Gastroesophageal sphincter (tissue), 4 donors: ENCODE results near the gene TK2. TPM values are rescaled to one million over a fixed set of nuclear protein-coding genes. Genes with fewer than 3 reads are reported as not detected.

Source experiments
- ATAC-seq: fragments of 150-250 bp; one replicate; pipeline ENCODE4 v1.9.1; 2016; ENCODE audit warnings: mild to moderate bottlenecking, moderate library complexity
- H3K27ac ChIP-seq, 4 donors: fragments of 200-600 bp; sonication (generic) in 3 of 4; 1 replicate in 3 of 4; 2 replicates in 1 of 4; pipeline ENCODE4 v1.5.1; 2016 to 2019
- H3K27me3 ChIP-seq: fragments of 200-600 bp; sonication (generic); one replicate; pipeline ENCODE4 v1.5.1; 2019
- H3K36me3 ChIP-seq, 2 donors: fragments of 200-600 bp; sonication (generic); one replicate each; pipeline ENCODE4 v1.5.1; 2019; ENCODE audit warnings: control low read depth in 1 of 2
- H3K4me1 ChIP-seq, 3 donors: fragments of 200-600 bp; sonication (generic); 1 replicate in 2 of 3; 2 replicates in 1 of 3; pipeline ENCODE4 v1.5.1; 2016 to 2019; ENCODE audit warnings: control low read depth in 2 of 3
- H3K4me3 ChIP-seq, 2 donors: fragments of 200-600 bp; sonication (generic); one replicate each; pipeline ENCODE4 v1.5.1; 2019; ENCODE audit warnings: mild to moderate bottlenecking in 1 of 2, moderate library complexity in 1 of 2
- H3K9me3 ChIP-seq, 3 donors: fragments of 200-600 bp; sonication (generic); one replicate each; pipeline ENCODE4 v1.5.1; 2017 to 2019; ENCODE audit warnings: control low read depth in 2 of 3
- EP300 ChIP-seq: sonication (generic); formaldehyde crosslinking; IDR thresholded peaks from one replicate; pipeline ENCODE4 v1.6.1; 2017; ENCODE audit warnings: antibody characterized with exemption, mild to moderate bottlenecking
- POLR2A ChIP-seq, 2 donors: fragments of 450-650 bp; IDR thresholded peaks; one replicate each; pipeline ENCODE4 v1.6.1; 2017; ENCODE audit warnings: antibody characterized with exemption in 2 of 2, mild to moderate bottlenecking in 2 of 2, moderate library complexity in 1 of 2
- POLR2AphosphoS5 ChIP-seq: sonication (generic); formaldehyde crosslinking; IDR thresholded peaks from one replicate; pipeline ENCODE4 v1.6.1; 2017; ENCODE audit warnings: antibody characterized with exemption
- WGBS, 2 donors: methylation state at CpG; one replicate each; pipeline ENCODE4 v1.1.5; 2018; ENCODE audit warnings: low coverage in 1 of 2; 5-methylcytosine and 5-hydroxymethylcytosine counted together
- small RNA-seq, 4 donors: library from RNA; depleted of rRNA; stranded (forward); fragments of <200 nt; gene quantifications; one replicate each; pipeline ENCODE3, GENCODE V24; 2016
- total RNA-seq, 4 donors: library from RNA; depleted of rRNA; stranded (reverse); fragments of >200 nt; gene quantifications; one replicate each; pipeline ENCODE4 v1.1.0, GENCODE V29; 2016
- TF ChIP-seq, protein P1 (sequence below), 4 experiments: fragments of 200-600 bp in 2 of 4; fragments of 450-650 bp in 2 of 4; sonication (generic) in 1 of 4; IDR thresholded peaks; one replicate each; pipeline ENCODE4 v1.5.1; 2017 to 2019; ENCODE audit warnings: antibody characterized with exemption in 4 of 4, mild to moderate bottlenecking in 2 of 4, moderate library complexity in 2 of 4

The TK2 gene
- total RNA-seq, 4 donors from 2014 or later = 32.7 to 42.8 (median 37.0) TPM

DNA sequence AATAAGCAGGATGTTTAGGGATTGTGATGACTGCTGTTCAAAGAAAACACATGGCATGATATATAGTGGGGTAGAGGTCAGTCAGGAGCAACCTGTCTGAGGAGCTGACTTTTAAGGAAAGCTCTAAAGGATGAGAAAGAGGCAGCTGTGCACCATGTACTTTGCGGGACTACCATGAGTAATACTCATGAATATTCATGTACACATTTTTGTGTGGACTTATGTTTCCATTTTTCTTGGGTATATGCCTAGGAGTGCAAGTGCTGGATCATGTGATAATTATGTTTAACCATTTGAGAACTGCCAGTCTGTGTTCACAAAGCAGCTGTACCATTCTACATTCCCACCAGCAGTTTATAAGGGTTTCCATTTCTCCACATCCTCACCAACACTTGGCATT lies 87.0 kb downstream of the TK2 start:
- Histone ChIP-seq H3K27me3 (peaks cover 45% of the 10 kb centered on the region), H3K4me1 (no peaks in the 10 kb centered on the region), H3K9me3 (peaks cover 0 to 11% (median 1%) of the 10 kb centered on the region in 3 donors), H3K4me3 (no peak overlapping the region), H3K27ac (no peak overlapping the region), H3K36me3 (no peaks in the 10 kb centered on the region)
- 57 to 76% methylated on average over 1 of the region's 1 CpG for WGBS, 2 donors
- no peak for TF ChIP-seq EP300
- no peak for TF ChIP-seq POLR2AphosphoS5
- TF ChIP-seq, protein P1, sequence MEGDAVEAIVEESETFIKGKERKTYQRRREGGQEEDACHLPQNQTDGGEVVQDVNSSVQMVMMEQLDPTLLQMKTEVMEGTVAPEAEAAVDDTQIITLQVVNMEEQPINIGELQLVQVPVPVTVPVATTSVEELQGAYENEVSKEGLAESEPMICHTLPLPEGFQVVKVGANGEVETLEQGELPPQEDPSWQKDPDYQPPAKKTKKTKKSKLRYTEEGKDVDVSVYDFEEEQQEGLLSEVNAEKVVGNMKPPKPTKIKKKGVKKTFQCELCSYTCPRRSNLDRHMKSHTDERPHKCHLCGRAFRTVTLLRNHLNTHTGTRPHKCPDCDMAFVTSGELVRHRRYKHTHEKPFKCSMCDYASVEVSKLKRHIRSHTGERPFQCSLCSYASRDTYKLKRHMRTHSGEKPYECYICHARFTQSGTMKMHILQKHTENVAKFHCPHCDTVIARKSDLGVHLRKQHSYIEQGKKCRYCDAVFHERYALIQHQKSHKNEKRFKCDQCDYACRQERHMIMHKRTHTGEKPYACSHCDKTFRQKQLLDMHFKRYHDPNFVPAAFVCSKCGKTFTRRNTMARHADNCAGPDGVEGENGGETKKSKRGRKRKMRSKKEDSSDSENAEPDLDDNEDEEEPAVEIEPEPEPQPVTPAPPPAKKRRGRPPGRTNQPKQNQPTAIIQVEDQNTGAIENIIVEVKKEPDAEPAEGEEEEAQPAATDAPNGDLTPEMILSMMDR (IDR thresholded peaks at IDR 0.05) = no peak
- no peak for TF ChIP-seq POLR2A (IDR thresholded peaks at IDR 0.05)
- no peak for ATAC-seq

DNA sequence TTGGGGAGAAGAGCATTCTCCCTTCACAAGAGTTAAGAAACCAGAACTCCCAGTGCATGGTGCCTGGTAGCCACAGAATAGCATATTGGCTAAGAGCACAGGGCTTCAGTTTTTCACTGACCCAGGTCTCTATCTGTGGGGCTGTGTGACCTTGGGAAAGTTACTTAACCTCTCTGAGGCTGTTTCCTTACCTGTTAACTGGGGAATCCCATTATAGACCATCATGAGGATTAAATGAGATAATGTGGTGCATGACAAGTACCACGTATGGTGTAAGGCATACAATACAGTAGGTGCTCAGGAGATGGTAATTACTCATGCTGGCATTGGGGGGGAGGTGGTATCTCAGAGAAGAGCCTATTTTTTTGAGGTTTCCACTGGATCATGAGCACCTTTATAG lies 89.2 kb downstream of the TK2 start:
- WGBS, 2 donors = 89% methylated on average over 1 of the region's 1 CpG; no CpG with 5 or more reads in 1 of the 2 donors
- Histone ChIP-seq H3K4me1 (no peaks in the 10 kb centered on the region), H3K27me3 (peaks cover 52% of the 10 kb centered on the region), H3K4me3 (no peak overlapping the region), H3K27ac (no peak overlapping the region), H3K36me3 (no peaks in the 10 kb centered on the region), H3K9me3 (no peaks in the 10 kb centered on the region)
- no peak for ATAC-seq
- TF ChIP-seq POLR2AphosphoS5 (no peak), EP300 (no peak), POLR2A (IDR thresholded peaks at IDR 0.05) (no peak)
- TF ChIP-seq, protein P1 (IDR thresholded peaks at IDR 0.05) = no peak

DNA sequence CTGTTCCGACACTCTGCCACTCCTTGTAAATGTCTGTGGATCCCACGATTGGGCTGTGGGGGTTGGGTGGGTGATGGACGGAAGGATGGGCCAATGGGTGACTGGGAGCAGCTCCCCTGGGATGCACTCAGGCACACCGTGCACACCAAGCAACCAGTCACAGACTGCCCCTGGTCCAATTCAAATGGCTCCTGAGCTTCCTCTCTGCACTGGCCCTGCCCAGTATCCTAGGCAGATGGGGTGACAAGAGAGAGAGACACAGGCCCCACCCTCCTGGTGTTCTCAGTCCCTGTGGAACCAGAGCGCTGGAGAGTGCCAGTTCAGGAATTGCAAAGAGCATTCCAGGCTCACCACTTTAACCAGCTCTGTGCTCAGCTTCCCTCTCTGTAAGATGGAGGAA lies 90.0 kb downstream of the TK2 start:
- no peak for TF ChIP-seq POLR2A (IDR thresholded peaks at IDR 0.05)
- no peak for TF ChIP-seq POLR2AphosphoS5
- no peak for TF ChIP-seq EP300
- TF ChIP-seq, protein P1 (IDR thresholded peaks at IDR 0.05) = no peak

DNA sequence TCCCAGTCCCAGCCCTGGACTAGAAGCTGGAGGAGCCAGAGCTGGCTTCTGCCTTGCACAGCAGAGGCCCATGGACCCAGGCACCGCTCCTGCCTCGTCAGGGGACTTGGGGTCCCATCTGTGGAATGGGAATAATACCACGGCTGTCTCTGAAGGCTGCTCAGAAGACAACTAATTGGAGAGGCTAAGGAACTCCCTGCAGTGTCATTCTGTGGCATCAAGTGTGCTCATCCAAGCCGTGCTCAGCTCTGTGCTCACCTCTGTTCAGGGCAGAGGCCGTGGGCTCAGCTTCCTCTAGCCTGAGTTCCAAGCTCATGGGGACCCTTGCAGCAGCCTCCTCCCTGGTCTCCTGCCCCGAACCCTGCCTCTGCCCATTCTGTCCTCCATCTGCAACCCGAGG lies 91.1 kb downstream of the TK2 start:
- Histone ChIP-seq H3K9me3 (no peaks in the 10 kb centered on the region), H3K27me3 (peaks cover 52% of the 10 kb centered on the region), H3K4me1 (no peaks in the 10 kb centered on the region), H3K36me3 (no peaks in the 10 kb centered on the region), H3K4me3 (no peak overlapping the region), H3K27ac (no peak overlapping the region)
- no peak for ATAC-seq
- TF ChIP-seq POLR2AphosphoS5 = no peak
- no peak for TF ChIP-seq EP300
- no peak for TF ChIP-seq POLR2A (IDR thresholded peaks at IDR 0.05)
- TF ChIP-seq, protein P1 (IDR thresholded peaks at IDR 0.05) = no peak
- 73% methylated on average over 3 to 4 of the region's 7 CpGs for WGBS, 2 donors

More for the DNA sequence above, 90.0 kb downstream of the TK2 start:
- Histone ChIP-seq H3K36me3 (no peaks in the 10 kb centered on the region), H3K27ac (no peak overlapping the region), H3K27me3 (peaks cover 52% of the 10 kb centered on the region), H3K4me1 (no peaks in the 10 kb centered on the region), H3K9me3 (no peaks in the 10 kb centered on the region), H3K4me3 (no peak overlapping the region)
- ATAC-seq = no peak
- 29 to 50% methylated on average over 1 to 2 of the region's 5 CpGs for whole genome bisulfite sequencing, 2 donors

DNA sequence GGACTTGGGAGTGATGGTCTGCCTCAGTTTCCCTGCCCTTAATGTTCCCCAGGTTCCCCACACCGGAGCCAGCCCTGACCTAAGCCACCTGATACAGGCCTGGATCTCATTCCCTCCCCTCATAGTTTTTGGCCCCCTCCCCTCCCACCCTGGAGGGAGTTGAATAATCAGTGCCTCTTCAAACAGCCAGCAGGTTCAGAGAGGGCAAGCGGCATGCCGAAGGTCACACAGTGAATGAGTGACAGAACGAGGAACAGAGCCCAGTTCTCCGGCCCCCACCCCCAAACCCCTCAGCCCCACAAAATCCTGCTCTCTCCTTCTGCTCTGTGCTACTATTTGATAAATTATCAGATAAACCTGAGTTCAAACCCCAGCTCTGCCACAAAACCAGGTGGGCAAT lies 91.6 kb downstream of the TK2 start:
- Histone ChIP-seq H3K4me3 (no peak overlapping the region), H3K4me1 (no peaks in the 10 kb centered on the region), H3K27me3 (peaks cover 52% of the 10 kb centered on the region), H3K9me3 (no peaks in the 10 kb centered on the region), H3K27ac (no peak overlapping the region), H3K36me3 (no peaks in the 10 kb centered on the region)
- 61% methylated on average over 2 of the region's 5 CpGs; no CpG with 5 or more reads in 1 of the 2 donors for WGBS, 2 donors
- no peak for ATAC-seq
- TF ChIP-seq POLR2A (IDR thresholded peaks at IDR 0.05) = no peak
- TF ChIP-seq EP300 = no peak
- TF ChIP-seq POLR2AphosphoS5 = no peak
- TF ChIP-seq, protein P1 (IDR thresholded peaks at IDR 0.05) = no peak

Small RNAs within 50 kb of the gene (small RNA-seq; reads per million reads assigned to genes)
- 0 reads per million in 4 donors for gene CKLF-CMTM1

Other genes starting within 250 kb of the TK2 start
- 10 to 100 TPM; 16.2 to 50.1 (median 38.5) TPM for gene CDH5, start 183.4 kb downstream of the TK2 start, total RNA-seq
- 1 to 10 TPM in 1 of 4 donors, under 1 TPM in 2, not detected in 1; 0.47 to 1.0 (median 0.54) TPM for gene BEAN1, start 122.8 kb downstream of the TK2 start, total RNA-seq
- gene CKLF, start 2.5 kb upstream of the TK2 start, total RNA-seq = 10 to 100 TPM; 13.1 to 31.5 (median 17.9) TPM
- under 1 TPM in 1 of 4 donors, not detected in 3; 0.89 TPM for gene CMTM1, start 16.3 kb upstream of the TK2 start, total RNA-seq
- gene CMTM2, start 29.3 kb upstream of the TK2 start, total RNA-seq = not detected
- 10 to 100 TPM; 15.7 to 24.9 (median 19.3) TPM for gene CMTM3, start 54.6 kb upstream of the TK2 start, total RNA-seq
- 10 to 100 TPM; 12.7 to 21.2 (median 17.2) TPM for gene CMTM4, start 146.6 kb upstream of the TK2 start, total RNA-seq
- 100 to 1,000 TPM; 202 to 292 (median 219) TPM for gene DYNC1LI2, start 201.5 kb upstream of the TK2 start, total RNA-seq